GM12873 (cell line): ENCODE measurements around the gene PLXNA2.
A peak's percentile ranks its signal among the peaks of the same experiment; 100 is the strongest.

Experiments
- CTCF ChIP-seq: IDR thresholded peaks from 2 replicates; pipeline ENCODE4 v1.5.1; 2012; ENCODE audit warnings: low read depth, mild to moderate bottlenecking, moderate library complexity, low read length, control low read depth; ENCODE audit not compliant: insufficient read depth; ENCODE audit errors: missing control alignments

Gene PLXNA2

GRCh38 chr1:208040821-208041297, 203.3 kb downstream of the PLXNA2 start:
- no peak for TF ChIP-seq CTCF

GRCh38 chr1:208039536-208040332, 204.4 kb downstream of the PLXNA2 start:
- no peak for TF ChIP-seq CTCF

GRCh38 chr1:208038303-208038702, 205.9 kb downstream of the PLXNA2 start:
- TF ChIP-seq CTCF: no peak

- no peak for TF ChIP-seq CTCF
These were observed 207.0 kb downstream of the PLXNA2 start for GRCh38 chr1:208036918-208037766.

GRCh38 chr1:208036106-208036808, 207.9 kb downstream of the PLXNA2 start:
- TF ChIP-seq CTCF: peak; percentile 31

- TF ChIP-seq CTCF: no peak
These were observed 210.0 kb downstream of the PLXNA2 start for GRCh38 chr1:208034135-208034534.

GRCh38 chr1:208033236-208033635, 210.9 kb downstream of the PLXNA2 start:
- no peak for TF ChIP-seq CTCF
